GM12878 (cell line): Measurements from ENCODE around the gene TMCC2. TPM values are rescaled to one million over a fixed set of nuclear protein-coding genes. Genes with fewer than 3 reads are reported as not detected.
A peak's percentile ranks its signal among the peaks of the same experiment; 100 is the strongest.

Experiments used
- ATF7 ChIP-seq: fragments of 450-650 bp; IDR thresholded peaks from 2 replicates; pipeline ENCODE4 v1.6.1; 2016; ENCODE audit warnings: low read depth, mild to moderate bottlenecking
- E4F1 ChIP-seq: fragments of 450-650 bp; IDR thresholded peaks from 2 replicates; pipeline ENCODE4 v1.6.1; 2018; ENCODE audit warnings: borderline replicate concordance, mild to moderate bottlenecking; ENCODE audit not compliant: partially characterized antibody
- IKZF1 ChIP-seq: fragments of 450-650 bp; conservative IDR thresholded peaks from 2 replicates; pipeline ENCODE4 v1.6.1; 2017; ENCODE audit warnings: antibody characterized with exemption, mild to moderate bottlenecking
- MTA2 ChIP-seq: fragments of 450-650 bp; IDR thresholded peaks from 2 replicates; pipeline ENCODE4 v1.6.1; 2016; ENCODE audit warnings: low read depth, mild to moderate bottlenecking, moderate library complexity
- NBN ChIP-seq: fragments of 450-650 bp; IDR thresholded peaks from 2 replicates; pipeline ENCODE4 v1.6.1; 2016
- NFIC ChIP-seq: IDR thresholded peaks from 2 replicates; pipeline ENCODE4 v1.6.1; 2012; ENCODE audit warnings: low read depth, mild to moderate bottlenecking, inconsistent platforms, low read length, moderate library complexity
- NFXL1 ChIP-seq: fragments of 450-650 bp; IDR thresholded peaks from 2 replicates; pipeline ENCODE4 v1.6.1; 2017; ENCODE audit warnings: antibody characterized with exemption, mild to moderate bottlenecking, borderline replicate concordance
- NR2C2 ChIP-seq: IDR thresholded peaks from 2 replicates; pipeline ENCODE4 v1.6.1; 2011; ENCODE audit warnings: borderline replicate concordance, low read depth; ENCODE audit not compliant: control insufficient read depth, insufficient read length
- PAX8 ChIP-seq: fragments of 450-650 bp; IDR thresholded peaks from 2 replicates; pipeline ENCODE4 v1.6.1; 2017; ENCODE audit warnings: mild to moderate bottlenecking, moderate library complexity
- POLR2AphosphoS2 ChIP-seq: IDR thresholded peaks from 2 replicates; pipeline ENCODE4 v1.6.1; 2011; ENCODE audit warnings: low read depth, mild to moderate bottlenecking, low read length, improper control_type of control experiment, moderate library complexity
- SIX5 ChIP-seq: IDR thresholded peaks from 2 replicates; pipeline ENCODE4 v1.6.1; 2011; ENCODE audit warnings: mild to moderate bottlenecking, low read depth, low read length, moderate library complexity; ENCODE audit not compliant: severe bottlenecking
- SKIL ChIP-seq: fragments of 450-650 bp; IDR thresholded peaks from 2 replicates; pipeline ENCODE4 v1.6.1; 2017; ENCODE audit warnings: mild to moderate bottlenecking, low read depth, inconsistent platforms; ENCODE audit not compliant: poor library complexity, severe bottlenecking
- SMARCA5 ChIP-seq: fragments of 450-650 bp; IDR thresholded peaks from 2 replicates; pipeline ENCODE4 v1.6.1; 2017; ENCODE audit warnings: mild to moderate bottlenecking
- SP1 ChIP-seq: IDR thresholded peaks from one replicate; pipeline ENCODE4 v1.6.1; 2011; ENCODE audit warnings: low read depth, low read length
- TARDBP ChIP-seq: IDR thresholded peaks from 2 replicates; pipeline ENCODE4 v1.6.1; 2016; ENCODE audit warnings: borderline replicate concordance
- USF1 ChIP-seq: IDR thresholded peaks from 2 replicates; pipeline ENCODE4 v1.6.1; 2011; ENCODE audit warnings: borderline replicate concordance, low read depth, mild to moderate bottlenecking, moderate library complexity, mixed read lengths, low read length; ENCODE audit not compliant: insufficient read depth; ENCODE audit errors: extremely low read length
- WRNIP1 ChIP-seq: IDR thresholded peaks from 2 replicates; pipeline ENCODE4 v1.6.1; 2011; ENCODE audit warnings: low read depth, low read length, improper control_type of control experiment, borderline replicate concordance
- YY1 ChIP-seq: IDR thresholded peaks from 2 replicates; pipeline ENCODE4 v1.6.1; 2011; ENCODE audit warnings: low read depth, mild to moderate bottlenecking, low read length
- ZBTB40 ChIP-seq: fragments of 450-650 bp; IDR thresholded peaks from 2 replicates; pipeline ENCODE4 v1.6.1; 2016; ENCODE audit warnings: mild to moderate bottlenecking, moderate library complexity, borderline replicate concordance
- ZNF274 ChIP-seq: IDR thresholded peaks from one replicate; pipeline ENCODE4 v1.8.0; 2011; ENCODE audit not compliant: insufficient read length, insufficient read depth
- ZZZ3 ChIP-seq: IDR thresholded peaks from 2 replicates; pipeline ENCODE4 v1.6.1; 2011; ENCODE audit warnings: low read depth; ENCODE audit not compliant: control insufficient read depth, insufficient read length
- polyA plus RNA-seq, 11 experiments: library from polyadenylated mRNA; depleted of rRNA in 4 of 11; unstranded in 6 of 11; stranded (reverse) in 5 of 11; fragments of >200 nt; fragmentation: Nextera tagmentation in 4 of 11; fragmentation: Illumina TruSeq in 1 of 11; extraction: Ambion mirVana in 4 of 11; extraction: Trizol in 1 of 11; gene quantifications; 1 replicate in 1 of 11; 2 replicates in 10 of 11; pipeline versions ENCODE4 v1.2.1 to v1.2.3, GENCODE V29; 2011 to 2016; ENCODE audit warnings: inconsistent platforms in 2 of 11, missing spikeins in 2 of 11, low read depth in 1 of 11
- total RNA-seq, 4 experiments: library from RNA; depleted of rRNA in 3 of 4; stranded (reverse); fragments of >200 nt in 3 of 4; fragmentation: Illumina TruSeq in 1 of 4; extraction: Trizol in 1 of 4; gene quantifications; 2 replicates each; pipeline versions ENCODE4 v1.2.1 to v1.2.3, GENCODE V29; 2013 to 2021

TMCC2 gene
- total and polyA plus RNA-seq, 10 of the 15 experiments (the other 5 are each of a cell fraction or from before 2014, with no cell fraction given), result 0.06 to 2.3 (median 0.76) TPM

GRCh38 chr1:205286335-205286950, 58.7 kb downstream of the TMCC2 start (continued):
- TF ChIP-seq PAX8 (no peak), SKIL (no peak), SP1 (peak; percentile 44), NFXL1 (peak; percentile 90), IKZF1 (peak; percentile 90), WRNIP1 (no peak), USF1 (no peak), ZBTB40 (peak; percentile 20; the same call in 1 of the 2 replicates), MTA2 (peak; percentile 89), ATF7 (peak; percentile 36; the same call in 1 of the 2 replicates), SIX5 (no peak), SMARCA5 (peak; percentile 87), NFIC (peak; percentile 76), YY1 (no peak), ZNF274 (no peak), NBN (peak; percentile 59), NR2C2 (no peak), TARDBP (no peak), ZZZ3 (no peak), E4F1 (no peak), POLR2AphosphoS2 (no peak)
